ENCODE measurements around the gene TXN2. TPM values are rescaled to one million over a fixed set of nuclear protein-coding genes. Genes with fewer than 3 reads are reported as not detected.
"Not testable (repeated sequence)": the region's sequence is repeated elsewhere in the genome, so short reads cannot be mapped to it uniquely, and the experiment has no call there.

TXN2 gene, protein sequence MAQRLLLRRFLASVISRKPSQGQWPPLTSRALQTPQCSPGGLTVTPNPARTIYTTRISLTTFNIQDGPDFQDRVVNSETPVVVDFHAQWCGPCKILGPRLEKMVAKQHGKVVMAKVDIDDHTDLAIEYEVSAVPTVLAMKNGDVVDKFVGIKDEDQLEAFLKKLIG
- total RNA-seq (2014; rRNA removed; shearing (Covaris generic)): 8.3 and 16.7 TPM in 2 replicates

DNA sequence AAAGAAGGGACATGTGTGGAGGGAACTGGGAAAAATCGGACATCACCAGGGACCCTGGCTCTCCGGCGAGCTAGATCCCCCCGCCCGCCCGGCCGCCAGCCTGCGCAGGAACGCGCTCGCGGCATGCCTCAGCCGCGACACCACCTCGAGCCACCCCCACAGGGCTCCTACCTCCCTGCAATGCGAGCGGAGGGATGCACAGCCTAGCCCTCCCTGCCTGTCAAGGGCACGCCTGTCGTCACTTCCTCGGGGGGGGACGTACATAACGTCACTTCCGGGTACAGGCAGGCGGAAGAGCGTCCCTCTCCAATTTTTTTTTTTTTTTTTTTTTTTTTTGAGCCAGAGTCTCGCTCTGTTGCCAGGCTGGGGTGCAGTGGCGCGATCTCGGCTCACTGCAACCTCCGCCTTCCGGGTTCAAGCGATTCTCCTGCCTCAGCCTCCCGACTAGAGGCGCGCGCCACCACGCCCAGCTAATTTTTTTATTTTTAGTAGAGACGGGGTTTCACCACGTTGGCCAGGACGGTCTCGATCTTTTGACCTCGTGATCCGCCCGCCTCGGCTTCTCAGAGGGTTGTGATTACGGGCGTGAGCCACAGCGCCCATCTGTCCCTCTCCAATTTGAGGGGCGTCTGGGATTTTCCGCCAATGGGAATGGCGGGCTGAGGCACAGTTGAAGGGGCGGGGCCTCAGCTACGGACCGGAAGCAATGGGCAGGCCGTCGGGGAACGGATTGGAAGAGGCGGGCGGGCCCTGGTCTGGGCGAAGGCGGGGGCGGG, at the start of gene TXN2:
Gene TXN2 (minus strand): TSS at position 248 of the 776 bp plus-strand sequence. CDS start 803 bp downstream, outside the sequence.
- DNase-seq (ENCODE audit: low read depth): peak; percentile 93

- peak; percentile 98 for DNase-seq (ENCODE audit: low read depth)
Observed at GRCh38 chr22:36528795-36529751, 47.6 kb upstream of the TXN2 start, which contains the start of gene EIF3D. EIF3D (minus strand) TSS chr22:36529166; CDS start chr22:36526121, 3,045 bp downstream.

GRCh38 chr22:36528341-36528740, 46.9 kb upstream of the TXN2 start:
- no peak for DNase-seq (ENCODE audit: low read depth)

GRCh38 chr22:36522662-36523061, 41.2 kb upstream of the TXN2 start:
- DNase-seq (ENCODE audit: low read depth): no peak

- DNase-seq (ENCODE audit: low read depth): no peak
Observed at GRCh38 chr22:36520423-36520822, 39.0 kb upstream of the TXN2 start.

- DNase-seq (ENCODE audit: low read depth): not testable (repeated sequence)
Observed at GRCh38 chr22:36519906-36520305, 38.5 kb upstream of the TXN2 start.

DNA sequence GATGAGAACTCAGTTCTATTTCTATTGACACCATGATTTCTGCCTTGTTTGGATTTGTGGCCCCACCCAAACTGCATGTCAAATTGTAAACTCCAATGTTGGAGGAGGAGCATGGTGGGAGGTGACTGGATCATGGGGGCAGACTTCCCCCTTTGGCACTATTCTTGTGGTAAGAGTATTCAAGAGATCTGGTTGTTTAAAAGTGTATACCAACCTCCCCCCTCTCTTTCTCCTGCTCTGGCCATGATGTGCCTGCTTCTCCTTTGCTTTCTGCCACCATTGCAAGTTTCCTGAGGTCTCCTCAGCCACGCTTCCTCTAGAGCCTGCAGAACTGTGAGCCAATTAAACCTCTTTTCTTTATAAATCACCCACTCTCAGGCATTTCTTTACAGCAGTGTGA, 33.3 kb upstream of the TXN2 start:
- no peak for DNase-seq (ENCODE audit: low read depth)

GRCh38 chr22:36512991-36513390, 31.6 kb upstream of the TXN2 start:
- no peak for DNase-seq (ENCODE audit: low read depth)

DNA sequence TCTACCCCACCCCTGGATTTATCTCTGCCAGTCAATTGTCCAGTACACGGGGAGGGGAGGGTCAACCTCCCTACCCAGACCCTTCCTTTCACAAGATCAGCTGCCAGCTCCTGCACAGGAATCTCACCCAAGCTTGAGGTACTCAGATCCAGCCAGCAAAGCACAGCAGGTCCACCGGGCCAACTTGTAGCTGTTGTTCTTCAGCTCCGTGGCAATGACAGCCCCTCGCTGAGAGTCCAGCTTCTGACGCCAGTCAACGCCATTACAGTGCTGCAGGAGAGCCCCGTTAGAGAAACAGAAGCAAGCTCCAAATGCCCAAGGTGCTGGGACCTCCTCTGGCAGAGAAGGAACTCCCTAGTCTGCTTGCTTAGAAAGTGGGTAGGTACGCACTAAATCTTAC, 30.9 kb upstream of the TXN2 start:
- DNase-seq (ENCODE audit: low read depth): no peak

DNA sequence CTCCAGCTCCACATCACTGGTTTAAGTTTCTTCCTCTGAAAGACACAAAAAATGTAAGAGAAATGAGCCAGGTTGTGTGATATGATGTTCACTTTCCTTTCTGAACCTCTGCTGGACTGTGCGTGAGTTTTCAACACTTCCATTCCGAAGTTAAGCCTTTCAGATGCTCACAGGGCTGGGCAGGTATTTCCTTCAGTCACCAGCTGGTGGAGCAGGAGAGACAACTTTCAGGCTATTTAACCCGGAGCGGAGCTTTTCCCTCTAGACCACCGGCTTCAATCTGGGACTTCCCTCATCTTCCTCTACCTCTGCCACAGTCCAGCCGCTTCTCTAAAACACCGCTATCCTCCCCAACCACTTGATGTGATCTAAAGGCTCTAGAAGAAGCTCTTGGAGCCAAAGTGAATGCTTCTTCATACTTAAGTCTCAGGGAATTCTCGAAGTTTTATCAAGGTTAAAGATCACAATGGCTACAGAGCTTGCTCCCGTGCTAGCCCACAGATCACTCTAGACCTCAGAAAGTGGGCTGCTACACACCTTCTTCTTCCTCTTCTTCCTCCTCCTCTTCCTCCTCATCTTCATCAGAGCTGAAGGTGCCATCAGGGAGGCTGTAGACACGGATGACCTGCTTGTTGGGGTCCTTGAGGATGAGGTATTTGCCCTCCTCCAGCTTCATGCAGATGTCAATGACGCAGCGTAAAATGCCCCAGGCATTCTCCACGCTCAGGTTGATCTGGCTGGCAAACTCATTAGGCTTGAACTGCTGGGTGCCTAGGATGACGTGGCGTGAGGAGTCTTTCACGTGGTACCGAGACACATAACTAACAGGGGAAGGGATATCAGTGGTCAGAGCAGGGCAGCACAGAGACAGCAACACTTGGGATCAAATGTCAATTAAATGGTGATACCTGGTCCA, 29.8 kb upstream of the TXN2 start:
- DNase-seq (ENCODE audit: low read depth): peak; percentile 44

DNA sequence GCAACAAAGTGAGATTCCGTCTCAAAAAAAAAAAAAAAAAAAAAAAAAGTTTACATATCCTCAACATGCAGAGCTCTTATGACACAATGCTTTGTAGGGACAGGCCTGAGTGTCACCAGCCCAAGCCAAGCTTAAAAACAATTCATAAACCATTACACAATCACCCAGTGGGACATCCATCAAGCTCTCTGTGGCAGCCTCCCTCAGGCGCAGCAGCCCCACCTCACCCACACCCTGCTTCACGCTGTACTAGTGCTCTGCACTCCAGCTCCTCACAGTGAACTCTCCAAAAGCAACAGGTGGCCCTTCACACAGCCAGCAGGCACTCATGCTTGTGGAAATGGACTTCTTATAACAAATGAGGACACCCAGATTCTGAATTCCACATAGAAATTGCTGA, 28.9 kb upstream of the TXN2 start:
- no peak for DNase-seq (ENCODE audit: low read depth)

DNA sequence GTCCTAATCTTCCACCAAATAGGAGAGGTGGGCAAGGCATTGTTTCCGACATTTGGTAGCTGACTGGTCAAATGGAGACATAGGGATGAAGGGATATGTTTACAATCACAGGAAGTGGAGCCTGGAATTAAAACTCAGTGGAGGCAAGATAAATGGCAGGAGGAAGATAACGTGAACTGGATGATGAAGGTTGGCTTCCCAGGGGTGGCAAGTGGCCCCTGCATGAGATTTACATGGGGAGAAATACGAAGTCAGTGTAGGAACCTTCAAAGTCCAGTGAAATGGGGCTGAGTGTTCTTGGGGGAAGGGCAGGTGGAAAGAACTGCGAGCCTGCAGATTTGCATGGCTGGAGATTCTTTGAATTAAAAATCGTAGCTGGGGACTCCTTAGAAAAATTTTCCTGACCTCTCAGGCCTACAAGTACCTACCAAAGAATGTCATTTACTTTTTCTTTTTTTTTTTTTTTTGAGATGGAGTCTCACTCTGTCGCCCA, 26.1 kb upstream of the TXN2 start:
- no peak for DNase-seq (ENCODE audit: low read depth)

DNA sequence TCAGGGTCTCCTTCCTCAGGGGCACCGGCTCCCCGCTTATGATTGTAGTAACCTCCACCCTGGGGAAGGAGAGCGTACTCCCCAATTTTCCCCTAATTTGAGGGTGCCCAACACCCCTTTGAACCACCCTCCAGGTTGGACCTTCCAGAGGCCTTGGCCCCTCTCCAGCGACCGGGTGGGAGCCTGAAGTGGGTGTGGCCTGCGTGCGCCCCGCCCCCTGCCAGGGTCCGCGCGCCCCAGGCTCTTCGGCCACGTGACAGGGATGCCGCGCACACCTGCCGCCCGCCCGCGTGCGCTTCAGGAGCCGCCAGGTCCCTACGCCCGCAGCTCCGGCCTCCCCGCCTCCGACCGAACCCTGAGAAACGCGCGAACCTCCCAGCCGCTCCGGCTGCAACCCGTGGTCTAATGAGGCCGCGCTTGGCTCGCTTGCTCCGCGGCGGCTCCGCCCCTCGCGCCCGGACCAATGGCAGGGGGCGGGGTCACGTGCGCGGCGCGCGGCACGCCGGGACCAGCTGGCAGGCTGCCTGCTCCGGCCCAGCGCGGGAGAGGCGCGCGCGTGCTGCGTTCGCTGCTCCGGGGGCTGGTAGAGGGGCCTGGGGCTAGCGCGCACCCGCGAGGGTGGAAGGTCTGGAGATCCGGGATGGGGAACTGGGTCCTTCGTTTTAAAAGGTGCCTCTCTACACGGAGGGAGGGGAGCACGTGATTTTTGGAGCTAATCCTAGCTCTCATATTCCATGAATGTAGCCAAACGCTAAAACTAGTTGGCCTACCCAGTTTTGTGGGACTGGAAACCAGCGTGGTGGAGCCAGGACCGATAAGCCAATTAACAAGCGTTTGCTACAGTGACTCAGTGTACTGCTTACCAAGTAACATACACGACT, 25.4 kb upstream of the TXN2 start, which contains the start of gene FOXRED2:
Gene FOXRED2 (minus strand): TSS at position 404 of the 881 bp plus-strand sequence. CDS start 618 bp downstream, outside the sequence.
- peak; percentile 70 for DNase-seq (ENCODE audit: low read depth)

- DNase-seq (ENCODE audit: low read depth): no peak
Observed at GRCh38 chr22:36505998-36506635, 24.7 kb upstream of the TXN2 start.

- DNase-seq (ENCODE audit: low read depth): no peak
Observed at GRCh38 chr22:36497910-36498665, 16.6 kb upstream of the TXN2 start.

DNA sequence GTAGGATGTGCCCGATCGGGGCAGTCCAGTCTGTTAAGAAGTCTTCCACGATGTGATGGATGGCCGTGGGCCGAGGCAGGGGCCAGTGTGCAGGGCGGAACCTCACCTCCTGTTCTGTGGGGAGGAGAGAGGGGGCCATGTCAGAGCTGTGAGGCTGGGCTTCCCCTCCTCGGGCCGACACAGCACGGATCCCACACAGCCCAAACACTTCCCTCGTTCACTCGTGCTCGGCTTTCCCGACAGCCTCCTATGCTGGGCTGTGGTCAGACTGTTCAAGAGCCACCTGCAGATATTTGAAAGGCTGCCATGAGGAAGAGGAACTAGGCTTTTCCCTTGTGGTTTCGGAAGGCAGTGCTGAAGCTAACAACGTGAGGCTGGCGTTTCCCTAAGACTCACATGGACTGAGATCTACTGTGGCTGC, 12.3 kb upstream of the TXN2 start:
- no peak for DNase-seq (ENCODE audit: low read depth)

DNA sequence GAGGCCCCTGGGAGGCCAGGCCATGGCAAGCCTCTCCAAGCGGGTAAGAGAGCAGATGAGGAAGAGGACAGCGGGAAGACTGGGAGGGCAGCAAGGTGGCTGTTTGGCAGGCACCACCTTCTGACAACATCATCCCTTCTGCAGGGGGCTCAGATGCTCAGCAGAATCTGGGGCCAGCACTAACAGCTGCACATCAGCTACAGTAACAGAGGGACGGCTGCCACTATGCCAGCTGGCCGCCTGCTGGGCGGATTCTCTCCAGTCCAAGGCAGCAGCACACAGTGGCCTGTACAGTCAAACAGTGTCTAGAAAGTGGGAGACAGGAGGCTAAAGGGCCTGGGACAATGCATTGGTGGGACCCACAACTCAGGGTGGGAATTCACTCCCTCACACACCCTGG, 10.7 kb upstream of the TXN2 start:
- no peak for DNase-seq (ENCODE audit: low read depth)

- DNase-seq (ENCODE audit: low read depth): no peak
Observed at GRCh38 chr22:36491155-36491554, 9.7 kb upstream of the TXN2 start.

Data from M059J (cell line).